NOMO-1 treated with dmso at 0.1 percent for 144 hours (cell line): ENCODE results near the gene CCDC57.
"Not testable (repeated sequence)": the region's sequence is repeated elsewhere in the genome, so short reads cannot be mapped to it uniquely, and the experiment has no call there.

Experiments
- DNase-seq: peaks from one replicate; lab custom pipeline; 2025; ENCODE audit not compliant: unreplicated experiment; lab: John Stamatoyannopoulos, UW

CCDC57 gene, protein sequence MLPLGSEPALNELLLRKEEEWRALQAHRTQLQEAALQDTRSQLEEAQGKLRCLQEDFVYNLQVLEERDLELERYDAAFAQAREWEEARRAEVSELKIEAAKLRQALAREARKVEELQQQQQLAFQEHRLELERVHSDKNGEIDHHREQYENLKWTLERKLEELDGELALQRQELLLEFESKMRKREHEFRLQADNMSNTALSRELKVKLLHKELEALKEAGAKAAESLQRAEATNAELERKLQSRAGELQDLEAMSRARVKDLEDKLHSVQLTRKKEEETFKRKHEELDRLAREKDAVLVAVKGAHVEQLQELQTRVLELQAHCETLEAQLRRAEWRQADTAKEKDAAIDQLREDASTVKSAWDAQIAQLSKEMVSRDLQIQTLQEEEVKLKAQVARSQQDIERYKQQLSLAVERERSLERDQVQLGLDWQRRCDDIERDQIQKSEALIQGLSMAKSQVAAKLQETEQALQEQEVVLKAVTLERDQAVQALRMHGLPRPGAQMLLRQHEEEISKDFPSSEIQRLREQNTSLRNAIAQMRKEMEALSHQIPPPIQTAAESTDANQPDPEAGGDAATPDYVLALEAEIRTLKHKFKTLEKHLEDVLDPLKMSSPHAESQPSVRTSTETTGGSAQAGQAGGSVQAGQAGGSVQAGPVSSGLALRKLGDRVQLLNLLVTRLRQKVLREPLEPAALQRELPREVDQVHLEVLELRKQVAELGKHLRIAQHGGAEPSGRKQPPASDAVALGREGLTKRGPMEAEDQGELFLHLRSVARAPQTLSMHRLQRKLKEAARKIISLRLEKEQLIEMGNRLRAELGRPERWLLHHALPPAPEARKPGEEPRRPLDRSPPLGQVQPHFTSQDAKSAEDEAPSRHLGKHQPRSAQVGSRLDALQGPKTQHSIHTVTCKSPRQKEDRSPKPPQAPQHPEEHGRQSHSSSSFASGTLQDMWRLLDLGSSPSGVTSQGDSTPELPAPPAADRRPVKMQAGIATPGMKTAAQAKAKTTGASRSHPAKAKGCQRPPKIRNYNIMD

DNA sequence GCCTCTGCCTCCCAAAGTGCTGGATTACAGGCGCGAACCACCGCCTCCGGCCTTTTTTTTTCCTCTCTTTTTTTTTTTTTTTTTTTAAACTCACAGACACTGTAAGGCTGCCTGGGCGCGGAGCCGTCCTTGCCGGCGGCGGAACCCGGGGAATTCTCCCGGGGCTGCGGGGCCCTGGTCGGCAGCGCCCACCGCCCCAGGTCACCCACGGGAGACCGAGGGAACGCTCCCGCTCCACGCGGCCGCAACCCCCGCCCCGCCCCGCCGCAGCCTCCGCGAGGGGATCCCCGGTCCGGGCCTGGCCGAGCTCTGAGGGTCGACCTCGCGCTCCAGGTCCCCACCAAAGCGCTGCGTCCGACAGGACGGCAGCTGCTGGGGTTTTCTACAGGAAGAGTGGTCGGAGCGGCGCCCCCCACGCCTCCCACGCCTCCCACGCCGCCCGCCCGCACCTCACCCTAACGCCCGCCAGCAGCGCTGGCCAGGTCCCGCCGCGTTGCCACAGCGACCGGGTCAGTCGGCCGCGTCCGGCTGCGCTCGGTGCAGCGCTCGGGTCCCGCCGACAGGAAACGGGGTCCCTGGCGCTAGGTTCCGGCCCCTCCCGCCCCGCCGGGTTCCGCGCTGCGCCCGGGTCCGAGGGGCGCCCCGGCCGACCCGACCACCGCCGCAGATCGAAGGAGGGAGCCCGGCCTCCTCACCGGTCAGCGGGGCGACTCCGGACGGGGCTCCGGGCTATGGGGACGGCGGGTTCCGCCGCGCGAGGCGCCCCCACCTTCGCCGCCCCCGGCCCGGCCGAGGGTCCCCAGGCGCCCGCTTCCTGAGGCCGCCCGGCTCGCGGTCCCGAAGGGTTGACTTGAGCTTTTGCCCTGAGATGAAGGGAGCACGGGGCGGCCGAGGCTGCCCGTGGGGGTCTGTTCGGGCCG, at the start of gene CCDC57:
TSS of gene CCDC57 (minus strand) at position 512 of the 920 bp plus-strand sequence. CDS start 10,898 bp downstream, outside the sequence.
- peak; percentile 62 for DNase-seq

DNA sequence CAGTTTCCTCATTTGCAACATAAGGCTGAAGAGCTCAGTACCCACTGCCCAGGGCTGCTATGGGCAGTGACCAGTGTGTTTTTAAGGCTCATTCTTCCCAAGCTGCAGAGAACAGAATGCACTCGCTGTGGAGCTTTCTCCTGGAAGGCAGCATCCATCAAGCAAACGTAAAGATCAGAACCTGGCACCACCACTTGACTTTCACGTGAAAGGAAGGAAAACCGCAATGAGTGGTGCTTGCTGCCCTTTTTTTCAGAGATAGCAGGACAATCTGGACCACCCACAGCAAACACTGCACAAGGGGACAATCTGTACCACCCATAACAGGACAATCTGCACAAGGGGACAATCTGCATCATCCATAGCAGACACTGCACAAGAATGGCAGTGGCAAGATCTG, 49.7 kb upstream of the CCDC57 start:
- DNase-seq = no peak

DNA sequence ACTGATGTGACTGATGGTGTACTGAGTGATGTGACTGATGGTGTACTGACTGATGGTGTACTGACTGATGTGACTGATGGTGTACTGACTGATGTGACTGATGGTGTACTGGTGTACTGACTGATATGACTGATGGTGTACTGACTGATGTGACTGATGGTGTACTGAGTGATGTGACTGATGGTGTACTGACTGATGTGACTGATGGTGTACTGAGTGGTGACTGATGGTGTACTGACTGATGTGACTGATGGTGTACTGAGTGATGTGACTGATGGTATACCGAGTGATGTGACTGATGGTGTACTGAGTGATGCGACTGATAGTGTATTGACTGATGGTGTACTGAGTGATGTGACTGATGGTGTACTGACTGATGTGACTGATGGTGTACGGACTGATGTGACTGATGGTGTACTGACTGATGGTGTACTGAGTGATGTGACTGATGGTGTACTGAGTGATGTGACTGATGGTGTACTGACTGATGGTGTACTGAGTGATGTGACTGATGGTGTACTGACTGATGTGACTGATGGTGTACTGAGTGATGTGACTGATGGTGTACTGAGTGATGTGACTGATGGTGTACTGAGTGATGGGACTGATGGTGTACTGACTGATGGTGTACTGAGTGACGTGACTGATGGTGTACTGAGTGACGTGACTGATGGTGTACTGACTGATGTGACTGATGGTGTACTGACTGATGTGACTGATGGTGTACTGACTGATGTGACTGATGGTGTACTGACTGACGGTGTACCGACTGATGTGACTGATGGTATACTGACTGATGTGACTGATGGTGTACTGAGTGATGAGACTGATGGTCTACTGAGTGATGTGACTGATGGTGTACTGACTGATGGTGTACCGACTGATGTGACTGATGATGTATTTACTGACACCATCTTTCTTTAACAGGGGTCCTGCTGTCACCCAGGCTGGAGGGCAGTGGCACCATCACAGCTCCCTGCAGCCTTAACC, 47.6 kb upstream of the CCDC57 start:
- DNase-seq = not testable (repeated sequence)

DNA sequence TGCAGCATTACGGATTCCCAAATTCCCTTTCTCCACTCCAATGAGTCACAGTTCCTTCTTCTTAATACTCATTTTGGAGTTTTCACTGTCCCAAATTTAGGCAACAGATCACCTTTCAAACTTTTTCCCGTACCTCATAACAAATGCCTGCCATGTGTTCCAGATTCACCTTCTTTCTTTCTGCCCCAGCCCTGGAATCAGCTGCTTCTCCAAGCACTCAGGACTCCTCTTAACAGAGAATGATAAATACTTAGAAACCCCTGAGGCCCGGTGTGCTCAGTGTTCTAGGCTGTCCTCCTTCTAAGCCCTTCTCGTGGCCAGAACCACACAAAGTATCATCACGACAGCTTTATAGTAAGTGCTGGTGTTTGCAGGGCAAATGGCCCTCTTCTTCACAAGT, 45.9 kb upstream of the CCDC57 start:
- DNase-seq = no peak

DNA sequence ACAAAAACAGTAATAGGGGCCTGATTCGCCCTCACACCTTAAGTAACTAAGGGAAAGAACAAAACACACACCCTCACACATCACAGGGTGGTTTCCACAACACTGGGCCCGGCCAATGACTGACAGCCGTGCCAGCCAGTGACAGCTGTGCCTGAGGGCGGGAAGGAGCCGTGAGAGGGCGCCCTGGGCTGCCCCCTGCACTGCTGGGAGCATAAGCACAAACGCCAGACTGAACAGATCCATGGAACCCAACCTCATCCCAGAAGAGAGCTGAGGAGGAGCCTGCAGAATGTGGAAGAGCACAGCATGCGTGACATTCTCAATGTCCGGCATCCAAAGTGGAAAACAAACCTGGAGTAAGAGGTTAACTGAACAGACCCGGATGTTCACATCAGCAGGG, 44.8 kb upstream of the CCDC57 start:
- DNase-seq = no peak

DNA sequence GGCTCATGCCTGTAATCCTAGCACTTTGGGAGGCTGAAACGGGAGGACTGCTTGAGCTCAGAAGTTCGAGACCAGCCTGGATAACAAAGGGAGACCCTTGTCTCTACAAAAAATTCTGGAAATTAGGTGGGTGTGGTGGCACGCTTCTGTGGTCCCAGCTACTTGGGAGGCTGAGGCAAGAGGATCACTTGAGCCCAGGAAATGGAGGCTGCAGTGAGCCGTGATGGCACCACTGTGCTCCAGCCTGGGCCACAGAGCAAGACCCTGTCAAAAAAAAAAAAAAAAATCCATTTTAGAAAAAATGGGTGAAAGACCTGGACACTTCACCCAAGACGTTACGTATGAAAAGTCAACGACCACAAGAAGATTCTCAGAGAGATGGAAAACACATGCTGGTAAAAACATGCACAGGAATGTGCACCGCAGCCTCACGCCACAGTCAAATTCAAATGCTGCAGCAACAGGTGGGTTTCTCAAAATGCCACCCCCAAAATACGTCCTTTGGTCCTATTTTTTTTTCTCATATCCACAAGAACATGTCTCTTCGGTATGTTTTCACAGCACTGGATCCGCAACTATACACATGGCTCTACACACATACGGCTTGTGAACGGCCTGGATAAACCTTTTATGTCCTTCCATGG, 43.7 kb upstream of the CCDC57 start:
- DNase-seq = no peak

DNA sequence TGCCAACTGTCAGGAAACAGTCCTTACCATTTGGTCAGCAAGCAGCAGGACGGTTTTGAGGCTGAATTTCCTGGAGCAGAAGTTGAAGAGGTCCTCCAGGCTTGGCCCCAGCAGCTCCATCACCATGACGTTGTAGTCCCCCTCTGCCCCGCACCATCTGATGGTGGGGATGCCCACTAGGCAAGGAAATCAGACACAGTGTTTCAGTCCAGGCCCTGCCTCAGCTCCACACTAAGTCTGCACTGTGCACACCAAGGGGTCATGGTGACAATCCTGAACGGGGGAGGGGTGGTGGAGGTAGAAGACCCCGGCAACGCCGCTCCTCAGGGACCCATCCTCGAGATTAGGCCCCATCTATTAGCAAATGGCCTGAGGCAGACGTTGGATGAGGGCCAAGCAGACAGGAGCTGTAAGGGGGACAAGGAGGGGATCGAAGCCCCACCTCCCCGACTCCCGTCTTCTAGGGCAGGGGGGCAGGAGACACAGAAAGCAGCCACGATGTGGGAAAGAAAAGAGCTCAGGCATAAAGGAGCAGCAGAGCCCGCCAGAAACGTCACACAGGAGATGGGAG, 42.8 kb upstream of the CCDC57 start:
- no peak for DNase-seq

DNA sequence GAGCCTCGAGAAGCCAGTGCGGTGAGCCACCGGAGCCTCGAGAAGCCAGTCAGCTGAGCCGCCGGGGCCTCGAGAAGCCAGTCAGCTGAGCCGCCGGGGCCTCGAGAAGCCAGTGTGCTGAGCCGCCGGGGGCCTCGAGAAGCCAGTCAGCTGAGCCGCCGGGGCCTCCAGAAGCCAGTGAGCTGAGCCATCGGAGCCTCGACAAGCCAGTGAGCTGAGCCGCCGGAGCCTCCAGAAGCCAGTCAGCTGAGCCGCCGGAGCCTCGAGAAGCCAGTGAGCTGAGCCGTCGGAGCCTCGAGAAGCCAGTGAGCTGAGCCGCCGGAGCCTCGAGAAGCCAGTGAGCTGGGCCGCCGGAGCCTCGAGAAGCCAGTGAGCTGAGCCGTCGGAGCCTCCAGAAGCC, 42.1 kb upstream of the CCDC57 start:
- DNase-seq = not testable (repeated sequence)

DNA sequence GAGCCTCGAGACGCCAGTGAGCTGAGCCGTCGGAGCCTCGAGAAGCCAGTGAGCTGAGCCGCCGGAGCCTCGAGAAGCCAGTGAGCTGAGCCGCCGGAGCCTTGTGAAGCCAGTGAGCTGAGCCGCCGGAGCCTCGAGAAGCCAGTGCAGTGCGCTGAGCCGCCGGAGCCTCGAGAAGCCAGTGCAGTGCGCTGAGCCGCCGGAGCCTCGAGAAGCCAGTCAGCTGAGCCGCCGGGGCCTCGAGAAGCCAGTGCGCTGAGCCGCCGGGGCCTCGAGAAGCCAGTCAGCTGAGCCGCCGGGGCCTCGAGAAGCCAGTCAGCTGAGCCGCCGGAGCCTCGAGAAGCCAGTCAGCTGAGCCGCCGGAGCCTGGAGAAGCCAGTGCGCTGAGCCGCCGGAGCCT, 41.5 kb upstream of the CCDC57 start:
- not testable (repeated sequence) for DNase-seq

DNA sequence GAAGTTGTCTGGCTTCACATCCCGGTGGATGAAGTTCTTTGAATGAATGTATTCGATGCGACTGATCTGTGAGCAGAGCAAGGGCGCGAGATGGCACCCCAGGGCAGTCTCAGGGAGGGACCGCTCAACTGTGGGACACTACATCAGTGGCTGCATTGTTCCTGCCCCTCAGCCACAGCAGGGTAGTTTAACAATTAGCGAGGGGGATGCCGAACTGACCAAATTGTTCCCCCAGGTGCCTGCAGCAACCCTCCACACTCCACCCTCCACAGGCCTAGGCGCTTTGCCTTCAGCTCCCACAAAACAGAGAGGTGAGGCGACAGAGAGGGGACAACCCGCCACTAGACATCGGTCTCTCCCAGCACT, 40.5 kb upstream of the CCDC57 start:
- no peak for DNase-seq

DNA sequence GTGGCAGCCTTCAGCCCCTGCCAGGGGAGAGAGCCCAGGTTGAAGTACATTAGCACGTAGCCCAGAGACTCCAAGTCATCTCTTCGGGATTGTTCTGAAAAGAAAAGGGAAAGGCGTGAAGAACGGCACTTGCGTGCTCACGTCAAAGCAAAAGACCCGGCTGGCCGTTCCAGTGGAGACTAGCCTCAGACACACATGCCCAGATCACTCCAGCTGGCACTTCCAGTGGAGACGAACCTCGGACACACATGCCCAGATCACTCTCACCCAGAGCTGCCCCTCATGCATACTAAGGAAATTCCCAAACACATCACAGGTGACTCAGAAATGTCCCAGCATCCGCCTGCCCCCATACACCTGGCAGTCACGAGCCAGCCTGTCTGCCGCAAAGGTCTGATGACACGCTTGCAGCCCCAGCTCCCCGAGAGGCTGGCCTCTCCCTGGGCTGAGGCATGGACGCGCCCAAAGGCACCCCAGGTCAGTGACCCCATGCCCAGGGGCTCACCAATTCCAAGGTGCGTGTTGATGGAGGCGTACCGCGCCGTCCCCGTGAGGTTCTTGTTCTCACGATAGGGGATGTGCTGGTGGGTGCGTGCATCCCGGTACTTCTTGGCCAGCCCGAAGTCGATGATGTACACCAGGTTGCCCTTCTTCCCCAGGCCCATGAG, 40.0 kb upstream of the CCDC57 start:
- no peak for DNase-seq

DNA sequence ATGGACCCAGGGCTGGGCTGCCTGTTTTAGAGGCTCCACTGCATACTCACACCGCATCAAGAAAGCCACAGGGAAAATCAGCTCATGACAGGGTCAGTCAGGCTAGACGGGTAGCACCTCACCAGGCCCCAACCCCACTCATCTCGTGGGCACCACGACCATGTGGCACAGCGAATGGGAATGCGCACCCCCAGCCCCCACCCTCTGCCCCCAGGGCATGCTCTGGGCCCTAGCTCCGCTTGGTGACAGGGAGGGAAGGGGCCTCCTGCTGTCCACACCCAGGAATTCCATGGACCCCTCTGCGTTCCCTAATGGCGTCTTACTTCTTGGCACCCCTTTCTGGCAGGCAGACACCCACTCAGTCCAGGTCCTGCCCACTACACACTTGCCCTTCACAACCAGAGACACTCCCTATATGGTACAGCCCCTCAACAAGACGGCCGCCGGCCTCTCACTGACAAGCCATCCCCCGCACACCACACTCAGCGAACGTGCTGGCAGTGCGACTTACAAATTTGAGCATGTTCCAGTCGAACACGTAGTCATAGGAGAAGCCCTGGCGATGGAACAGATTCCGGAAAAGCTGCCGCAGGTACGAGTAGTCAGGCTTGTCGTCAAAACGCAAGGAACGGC, 38.3 kb upstream of the CCDC57 start:
- DNase-seq = no peak

DNA sequence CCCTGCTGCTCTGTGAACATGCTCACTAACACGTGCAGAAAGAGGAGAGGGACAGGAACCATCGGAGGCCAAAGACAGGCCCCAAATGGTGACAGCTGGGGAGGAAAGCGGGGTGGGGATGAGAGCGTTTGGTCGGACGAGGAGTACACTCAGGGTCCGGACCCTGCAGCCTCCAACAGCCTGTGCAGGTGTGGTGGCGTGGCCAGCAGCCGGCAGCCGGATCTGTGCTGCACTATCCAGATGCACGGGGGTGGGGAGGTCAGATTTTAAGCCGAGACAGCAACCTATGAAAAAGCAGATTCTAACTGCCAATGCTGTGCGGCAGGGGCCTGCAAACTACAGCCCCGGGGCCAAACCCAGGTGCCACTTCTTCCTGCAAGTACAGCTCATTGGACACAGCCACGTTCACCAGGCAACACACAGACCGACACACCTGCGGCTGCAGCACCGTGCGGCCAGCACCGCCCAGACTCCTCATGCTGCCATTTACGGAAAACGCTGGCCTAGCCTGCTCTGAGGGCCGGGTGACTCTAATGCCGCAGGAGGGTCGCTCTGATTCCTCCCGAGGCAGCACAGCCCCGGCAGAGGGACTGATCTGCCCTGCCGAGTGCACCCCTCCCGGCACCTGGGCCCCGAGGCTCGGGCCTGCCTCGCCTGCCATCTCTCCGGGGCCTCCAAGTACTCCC, 37.4 kb upstream of the CCDC57 start:
- DNase-seq = no peak

DNA sequence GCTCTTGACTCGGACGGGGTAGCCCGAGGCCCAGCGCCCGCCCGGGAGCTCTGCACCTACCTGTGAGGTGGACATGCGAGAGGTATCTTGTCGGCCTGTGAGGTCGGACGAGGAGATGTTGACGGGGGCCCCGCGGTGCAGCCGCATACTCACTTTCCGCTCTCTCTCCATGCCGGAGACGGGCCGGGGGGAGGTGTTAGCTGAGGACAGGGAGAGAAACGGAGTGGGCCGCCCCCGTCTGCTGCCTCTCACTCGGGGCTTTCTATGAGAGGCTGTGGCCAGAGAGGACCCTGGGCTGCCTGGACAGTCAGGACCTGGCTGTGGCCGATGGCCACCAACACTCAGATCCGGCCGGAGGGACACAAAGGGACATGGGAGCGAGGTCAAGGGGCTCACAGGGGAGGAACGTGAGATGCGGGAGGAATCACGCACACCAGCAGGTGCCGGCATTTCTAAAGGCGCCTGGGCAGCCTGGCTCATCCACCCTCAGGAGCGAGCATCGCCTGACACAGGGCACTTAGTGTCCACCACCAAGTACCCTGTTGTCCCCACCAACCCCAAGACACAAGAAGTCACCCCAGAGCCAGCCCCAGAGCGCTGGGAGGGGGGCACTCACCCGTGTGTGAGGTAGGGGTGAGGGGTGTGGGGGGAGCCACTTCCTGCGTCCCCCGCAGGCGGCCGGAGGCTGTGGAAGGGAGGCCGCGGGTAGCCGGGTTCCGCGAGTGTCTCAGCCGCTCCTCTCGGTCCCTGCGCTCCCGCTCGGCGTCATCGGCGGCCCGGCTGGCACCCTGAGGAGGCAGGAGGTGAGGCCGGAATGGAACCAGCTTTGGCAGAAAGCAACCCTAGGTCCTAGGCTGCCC, 36.4 kb upstream of the CCDC57 start:
- DNase-seq = no peak

DNA sequence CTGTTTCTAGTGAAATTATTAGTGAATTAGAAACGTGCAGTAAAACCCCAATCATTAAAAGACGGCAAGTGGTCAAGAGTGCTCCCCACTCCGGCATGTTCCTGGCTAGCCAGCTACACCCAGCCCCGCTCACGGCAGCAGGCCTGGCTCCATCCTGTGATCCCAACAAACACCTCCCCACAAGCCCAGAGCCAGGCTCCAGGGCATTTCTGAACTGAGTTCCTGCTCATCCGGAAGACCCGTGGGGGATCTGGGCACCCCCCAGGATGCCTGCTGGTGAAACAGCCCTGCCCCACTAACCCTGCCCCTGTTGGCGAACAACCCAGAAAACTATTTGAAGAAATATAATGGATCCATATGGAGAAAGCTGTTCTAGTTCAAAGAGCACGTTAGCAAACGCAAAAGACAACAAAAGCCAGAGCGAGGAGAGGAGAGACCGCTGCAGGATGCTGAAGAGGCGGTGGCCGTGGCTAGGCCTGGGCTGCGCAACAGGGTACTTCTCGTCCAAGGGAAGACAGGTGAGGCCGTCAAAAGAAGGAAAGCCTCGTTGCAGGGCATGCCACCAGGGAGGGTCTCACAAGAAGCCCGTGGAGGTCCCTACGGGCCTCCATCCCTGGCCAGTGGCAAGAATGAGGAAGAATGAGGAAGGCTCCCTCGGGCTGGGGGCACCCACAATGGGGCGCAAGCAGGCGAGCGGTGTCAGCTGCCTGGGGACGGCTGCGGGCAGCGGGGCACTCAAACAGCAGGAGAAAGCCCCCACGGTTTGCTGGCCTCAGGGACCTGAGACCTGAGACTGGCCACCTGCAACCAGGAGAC, 35.4 kb upstream of the CCDC57 start:
- no peak for DNase-seq
